ENCODE results near the gene PLA2R1.

GRCh38 chr2:159959136-159959535, 103.3 kb downstream of the PLA2R1 start:
- no peak for TF ChIP-seq POLR2AphosphoS5 (IDR thresholded peaks at IDR 0.05)
- no peak for TF ChIP-seq REST (IDR thresholded peaks at IDR 0.05; ENCODE audit: borderline replicate concordance)
- TF ChIP-seq, protein P1, sequence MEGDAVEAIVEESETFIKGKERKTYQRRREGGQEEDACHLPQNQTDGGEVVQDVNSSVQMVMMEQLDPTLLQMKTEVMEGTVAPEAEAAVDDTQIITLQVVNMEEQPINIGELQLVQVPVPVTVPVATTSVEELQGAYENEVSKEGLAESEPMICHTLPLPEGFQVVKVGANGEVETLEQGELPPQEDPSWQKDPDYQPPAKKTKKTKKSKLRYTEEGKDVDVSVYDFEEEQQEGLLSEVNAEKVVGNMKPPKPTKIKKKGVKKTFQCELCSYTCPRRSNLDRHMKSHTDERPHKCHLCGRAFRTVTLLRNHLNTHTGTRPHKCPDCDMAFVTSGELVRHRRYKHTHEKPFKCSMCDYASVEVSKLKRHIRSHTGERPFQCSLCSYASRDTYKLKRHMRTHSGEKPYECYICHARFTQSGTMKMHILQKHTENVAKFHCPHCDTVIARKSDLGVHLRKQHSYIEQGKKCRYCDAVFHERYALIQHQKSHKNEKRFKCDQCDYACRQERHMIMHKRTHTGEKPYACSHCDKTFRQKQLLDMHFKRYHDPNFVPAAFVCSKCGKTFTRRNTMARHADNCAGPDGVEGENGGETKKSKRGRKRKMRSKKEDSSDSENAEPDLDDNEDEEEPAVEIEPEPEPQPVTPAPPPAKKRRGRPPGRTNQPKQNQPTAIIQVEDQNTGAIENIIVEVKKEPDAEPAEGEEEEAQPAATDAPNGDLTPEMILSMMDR (IDR thresholded peaks at IDR 0.05; ENCODE audit: poor library complexity, severe bottlenecking) = no peak
- no peak for TF ChIP-seq TAF1 (IDR thresholded peaks at IDR 0.05; ENCODE audit: low read depth)
- TF ChIP-seq EP300 (conservative IDR thresholded peaks at IDR 0.05; ENCODE audit: poor library complexity, severe bottlenecking) = no peak
- TF ChIP-seq EZH2 (IDR thresholded peaks at IDR 0.05; ENCODE audit: borderline replicate concordance, insufficient read depth, low read length, poor library complexity, severe bottlenecking) = no peak
- no peak for TF ChIP-seq RAD21 (conservative IDR thresholded peaks at IDR 0.05)
- TF ChIP-seq SMC3 (conservative IDR thresholded peaks at IDR 0.05; ENCODE audit: poor library complexity) = no peak

Measured in neural cell (in vitro differentiated cells).